KMS-11 (cell line): ENCODE measurements around the gene A2M.

Experiments used
- H2AFZ ChIP-seq: fragments of 200-600 bp; sonication (generic); 2 replicates; pipeline ENCODE4 v1.6.1; 2016; ENCODE audit warnings: antibody characterized with exemption, mixed run types, low read depth
- H3K27ac ChIP-seq: fragments of 200-600 bp; sonication (generic); 2 replicates; pipeline ENCODE4 v1.6.1; 2016; ENCODE audit warnings: mild to moderate bottlenecking, mixed run types
- H3K27me3 ChIP-seq: fragments of 200-600 bp; sonication (generic); 2 replicates; pipeline ENCODE4 v1.6.1; 2017; ENCODE audit warnings: mild to moderate bottlenecking, low read depth, mixed run types, moderate library complexity; ENCODE audit not compliant: insufficient read depth
- H3K36me3 ChIP-seq: fragments of 200-600 bp; sonication (generic); 2 replicates; pipeline ENCODE4 v1.6.1; 2017; ENCODE audit warnings: mild to moderate bottlenecking, mixed run types; ENCODE audit not compliant: insufficient read depth
- H3K4me1 ChIP-seq: fragments of 200-600 bp; sonication (generic); 2 replicates; pipeline ENCODE4 v1.6.1; 2016; ENCODE audit warnings: mild to moderate bottlenecking, low read depth, mixed run types; ENCODE audit not compliant: poor library complexity, severe bottlenecking
- H3K4me2 ChIP-seq: fragments of 200-600 bp; sonication (generic); 2 replicates; pipeline ENCODE4 v1.7.0; 2016; ENCODE audit warnings: mild to moderate bottlenecking, mixed run types
- H3K4me3 ChIP-seq: fragments of 200-600 bp; sonication (generic); IDR thresholded peaks from 2 replicates; pipeline ENCODE4 v1.6.1; 2017; ENCODE audit warnings: low read depth, low read length, mixed read lengths; ENCODE audit not compliant: insufficient read depth
- H3K79me2 ChIP-seq: fragments of 200-600 bp; sonication (generic); 2 replicates; pipeline ENCODE4 v1.6.1; 2016; ENCODE audit warnings: low read depth, mixed run types; ENCODE audit not compliant: insufficient read depth
- H3K9ac ChIP-seq: fragments of 200-600 bp; sonication (generic); 2 replicates; pipeline ENCODE4 v1.6.1; 2016; ENCODE audit warnings: mild to moderate bottlenecking, mixed run types
- H4K20me1 ChIP-seq: fragments of 200-600 bp; sonication (generic); 2 replicates; pipeline ENCODE4 v1.6.1; 2016; ENCODE audit warnings: mild to moderate bottlenecking, mixed run types; ENCODE audit not compliant: insufficient read depth
- CTCF ChIP-seq: fragments of 200-600 bp; sonication (generic); conservative IDR thresholded peaks from 2 replicates; pipeline ENCODE4 v1.6.1; 2017; ENCODE audit warnings: low read depth, mild to moderate bottlenecking, antibody characterized with exemption, low read length, moderate library complexity, mixed read lengths

Gene A2M

GRCh38 chr12:9148926-9149325, 33.2 kb upstream of the A2M start:
- H3K4me2 ChIP-seq: no peak overlapping the region
- no peaks in the 10 kb centered on the region for H3K27me3 ChIP-seq
- no peaks in the 10 kb centered on the region for H3K79me2 ChIP-seq
- no peak for TF ChIP-seq CTCF
- no peak overlapping the region for H3K9ac ChIP-seq
- no peaks in the 10 kb centered on the region for H4K20me1 ChIP-seq
- no peak overlapping the region for H2AFZ ChIP-seq
- H3K4me3 ChIP-seq: no peak overlapping the region
- H3K27ac ChIP-seq: no peak overlapping the region
- no peaks in the 10 kb centered on the region for H3K4me1 ChIP-seq
- H3K36me3 ChIP-seq: no peaks in the 10 kb centered on the region

- Histone ChIP-seq H3K9ac (no peak overlapping the region), H2AFZ (no peak overlapping the region), H3K79me2 (no peaks in the 10 kb centered on the region), H3K4me3 (no peak overlapping the region), H3K27me3 (no peaks in the 10 kb centered on the region), H4K20me1 (no peaks in the 10 kb centered on the region), H3K4me2 (no peak overlapping the region), H3K27ac (no peak overlapping the region), H3K36me3 (no peaks in the 10 kb centered on the region), H3K4me1 (no peaks in the 10 kb centered on the region)
- TF ChIP-seq CTCF: no peak
Measured at GRCh38 chr12:9147461-9147860, 31.7 kb upstream of the A2M start.

- Histone ChIP-seq H2AFZ (no peak overlapping the region), H3K27ac (no peak overlapping the region), H3K27me3 (no peaks in the 10 kb centered on the region), H3K4me3 (no peak overlapping the region), H3K36me3 (no peaks in the 10 kb centered on the region), H3K4me1 (no peaks in the 10 kb centered on the region), H3K4me2 (no peak overlapping the region), H3K79me2 (no peaks in the 10 kb centered on the region), H4K20me1 (no peaks in the 10 kb centered on the region), H3K9ac (no peak overlapping the region)
- TF ChIP-seq CTCF: no peak
Measured at GRCh38 chr12:9144730-9145106, 29.0 kb upstream of the A2M start.

GRCh38 chr12:9143929-9144729, 28.4 kb upstream of the A2M start:
- Histone ChIP-seq H3K27ac (no peak overlapping the region), H3K9ac (no peak overlapping the region), H2AFZ (no peak overlapping the region)

More at GRCh38 chr12:9143929-9144729, 28.4 kb upstream of the A2M start:
- TF ChIP-seq CTCF: no peak
- no peaks in the 10 kb centered on the region for H3K79me2 ChIP-seq
- H3K36me3 ChIP-seq: no peaks in the 10 kb centered on the region
- H3K27me3 ChIP-seq: no peaks in the 10 kb centered on the region
- H3K4me2 ChIP-seq: no peak overlapping the region
- no peaks in the 10 kb centered on the region for H4K20me1 ChIP-seq
- no peaks in the 10 kb centered on the region for H3K4me1 ChIP-seq
- H3K4me3 ChIP-seq: no peak overlapping the region
